ENCODE measurements around the gene UBR1.

UBR1 gene

GRCh38 chr15:42932833-42933515, 172.9 kb downstream of the UBR1 start:
- Histone ChIP-seq H3K4me3 (ENCODE audit: low read depth, low read length) (no peak overlapping the region), H3K9ac (no peak overlapping the region), H2AFZ (no peak overlapping the region), H3K4me1 (no peaks in the 10 kb centered on the region), H3K9me3 (ENCODE audit: control insufficient read depth, low read length) (no peaks in the 10 kb centered on the region), H3K4me2 (ENCODE audit: low read length) (no peak overlapping the region), H3K36me3 (ENCODE audit: control insufficient read depth, insufficient read depth, low read length) (no peaks in the 10 kb centered on the region), H3K27me3 (ENCODE audit: control insufficient read depth, insufficient read depth, low read length) (no peaks in the 10 kb centered on the region), H3K27ac (no peak overlapping the region), H3K79me2 (no peaks in the 10 kb centered on the region)
- TF ChIP-seq CTCF (IDR thresholded peaks at IDR 0.05): no peak

- H3K4me2 ChIP-seq (ENCODE audit: low read length): no peak overlapping the region
- H3K36me3 ChIP-seq (ENCODE audit: control insufficient read depth, insufficient read depth, low read length): no peaks in the 10 kb centered on the region
- no peak overlapping the region for H3K9ac ChIP-seq
- H3K27ac ChIP-seq: no peak overlapping the region
- no peak overlapping the region for H2AFZ ChIP-seq
- no peaks in the 10 kb centered on the region for H3K79me2 ChIP-seq
- no peaks in the 10 kb centered on the region for H3K9me3 ChIP-seq (ENCODE audit: control insufficient read depth, low read length)
- no peaks in the 10 kb centered on the region for H3K4me1 ChIP-seq
- no peak overlapping the region for H3K4me3 ChIP-seq (ENCODE audit: low read depth, low read length)
- no peak for TF ChIP-seq CTCF (IDR thresholded peaks at IDR 0.05)
- no peaks in the 10 kb centered on the region for H3K27me3 ChIP-seq (ENCODE audit: control insufficient read depth, insufficient read depth, low read length)
Measured at GRCh38 chr15:42931702-42932486, 173.9 kb downstream of the UBR1 start.

- Histone ChIP-seq H3K27me3 (ENCODE audit: control insufficient read depth, insufficient read depth, low read length) (no peaks in the 10 kb centered on the region), H2AFZ (no peak overlapping the region), H3K36me3 (ENCODE audit: control insufficient read depth, insufficient read depth, low read length) (no peaks in the 10 kb centered on the region), H3K27ac (no peak overlapping the region), H3K9ac (no peak overlapping the region), H3K79me2 (no peaks in the 10 kb centered on the region), H3K4me2 (ENCODE audit: low read length) (no peak overlapping the region), H3K9me3 (ENCODE audit: control insufficient read depth, low read length) (no peaks in the 10 kb centered on the region), H3K4me1 (no peaks in the 10 kb centered on the region), H3K4me3 (ENCODE audit: low read depth, low read length) (no peak overlapping the region)
- no peak for TF ChIP-seq CTCF (IDR thresholded peaks at IDR 0.05)
Measured at GRCh38 chr15:42929306-42929848, 176.5 kb downstream of the UBR1 start.

GRCh38 chr15:42921342-42921731, 184.5 kb downstream of the UBR1 start:
- no peak for TF ChIP-seq CTCF (IDR thresholded peaks at IDR 0.05)
- H3K27ac ChIP-seq: no peak overlapping the region
- H3K4me1 ChIP-seq: no peaks in the 10 kb centered on the region

More at GRCh38 chr15:42921342-42921731, 184.5 kb downstream of the UBR1 start:
- H3K27me3 ChIP-seq (ENCODE audit: control insufficient read depth, insufficient read depth, low read length): no peaks in the 10 kb centered on the region
- peak overlapping the region; percentile 93 for H3K4me2 ChIP-seq (ENCODE audit: low read length)
- no peaks in the 10 kb centered on the region for H3K9me3 ChIP-seq (ENCODE audit: control insufficient read depth, low read length)
- H3K36me3 ChIP-seq (ENCODE audit: control insufficient read depth, insufficient read depth, low read length): no peaks in the 10 kb centered on the region
- peak overlapping the region; percentile 96 for H2AFZ ChIP-seq
- peak overlapping the region; percentile 68 for H3K4me3 ChIP-seq (ENCODE audit: low read depth, low read length)
- H3K9ac ChIP-seq: no peak overlapping the region
- no peaks in the 10 kb centered on the region for H3K79me2 ChIP-seq

Data from parathyroid adenoma (tissue), 2 donors.